K562 (cell line): ENCODE results near the gene SNRNP200. TPM values are rescaled to one million over a fixed set of nuclear protein-coding genes. Genes with fewer than 3 reads are reported as not detected.

Experiments used
- ATAC-seq: fragments of 200-7000 bp; cut with Tn5 transposase; 3 replicates; pipeline ENCODE4 v1.9.1; 2020; ENCODE audit warnings: moderate library complexity
- BruUV-seq: library from RNA; stranded (reverse); fragments of 400-500 nt; replicated peaks from 2 replicates; lab custom pipeline; 2021; lab: Mats Ljungman, UMichigan
- CTCF ChIA-PET: fragments of 300-600 bp; formaldehyde crosslinking; extraction: SDS; loops from one replicate; lab custom pipeline; 2021; ENCODE audit warnings: low intra/inter-chr PET ratio; lab: Yijun Ruan, JAX
- POLR2A ChIA-PET: fragments of 300-600, 350-650 bp; sonication (Branson Sonifier 250); formaldehyde crosslinking; extraction: SDS; loops from one replicate; lab custom pipeline; 2021; ENCODE audit warnings: antibody characterized with exemption, inconsistent platforms; lab: Yijun Ruan, JAX
- DNase-seq, 4 experiments: peaks; one replicate each; pipeline versions ENCODE4 v3.0.0 to v3.0.0-alpha.2; 2011 to 2018; ENCODE audit warnings: low spot score in 3 of 4, mixed read lengths in 3 of 4; ENCODE audit errors: extremely low read depth in 1 of 4
- FAIRE-seq: peaks from 2 replicates; lab custom pipeline; 2011; peaks lifted over from hg19 to GRCh38; lab: Jason Lieb, UNC
- H2AFZ ChIP-seq: 2 replicates; pipeline ENCODE4 v1.6.0; 2011; ENCODE audit warnings: low read depth, low read length, control low read depth, inconsistent platforms
- H3K27ac ChIP-seq: fragments of 200-600 bp; 3 replicates; pipeline ENCODE4 v1.8.0; 2011; ENCODE audit warnings: low read depth, mild to moderate bottlenecking, control low read depth, inconsistent platforms, low read length, moderate library complexity, mixed read lengths; ENCODE audit errors: extremely low read depth
- H3K27me3 ChIP-seq, 2 experiments: fragments of 300-600 bp in 1 of 2; 2 replicates in 1 of 2; 3 replicates in 1 of 2; pipeline versions ENCODE4 v1.6.0 to v1.8.0; 2011; ENCODE audit warnings: inconsistent platforms in 2 of 2, low read length in 2 of 2, mild to moderate bottlenecking in 1 of 2, mixed read lengths in 1 of 2, moderate library complexity in 1 of 2; ENCODE audit not compliant: control insufficient read depth in 2 of 2, insufficient read depth in 2 of 2
- H3K36me3 ChIP-seq: fragments of 300-600 bp; 3 replicates; pipeline ENCODE4 v1.8.0; 2011; ENCODE audit warnings: mild to moderate bottlenecking, low read length, inconsistent platforms; ENCODE audit not compliant: control insufficient read depth, insufficient read depth
- H3K4me1 ChIP-seq, 2 experiments: fragments of 200-600 bp in 1 of 2; replicated peaks in 1 of 2; 2 replicates in 1 of 2; 3 replicates in 1 of 2; pipeline versions ENCODE4 v1.5.1 to v1.8.0; 2011; ENCODE audit warnings: inconsistent platforms in 2 of 2, low read length in 2 of 2, mild to moderate bottlenecking in 1 of 2, mixed read lengths in 1 of 2, moderate library complexity in 1 of 2; ENCODE audit not compliant: control insufficient read depth in 2 of 2, insufficient read depth in 2 of 2
- H3K4me2 ChIP-seq: 2 replicates; pipeline ENCODE4 v1.6.1; 2011; ENCODE audit warnings: low read length, control low read depth, inconsistent platforms, mixed read lengths; ENCODE audit not compliant: insufficient read depth
- H3K4me3 ChIP-seq: fragments of 200-600 bp; sonication (generic), shearing (Covaris generic); 2 replicates; pipeline ENCODE4 v1.5.1; 2016; ENCODE audit warnings: control low read depth, inconsistent platforms
- H3K79me2 ChIP-seq: fragments of 200-600 bp; 3 replicates; pipeline ENCODE4 v1.8.0; 2011; ENCODE audit warnings: low read length, inconsistent platforms; ENCODE audit not compliant: control insufficient read depth, insufficient read depth
- H3K9ac ChIP-seq, 2 experiments: 2 replicates each; pipeline versions ENCODE4 v1.6.0 to v1.6.1; 2011; ENCODE audit warnings: low read depth in 2 of 2, low read length in 2 of 2, control low read depth in 1 of 2, inconsistent platforms in 1 of 2, mild to moderate bottlenecking in 1 of 2, mixed read lengths in 1 of 2; ENCODE audit not compliant: insufficient read depth in 1 of 2
- H3K9me1 ChIP-seq: one replicate; pipeline ENCODE4 v1.6.0; 2011; ENCODE audit warnings: inconsistent platforms, mild to moderate bottlenecking, low read length, moderate library complexity; ENCODE audit not compliant: control insufficient read depth, insufficient read depth
- H3K9me3 ChIP-seq: replicated peaks from 2 replicates; pipeline ENCODE4 v1.5.1; 2011; ENCODE audit warnings: low read depth, low read length, inconsistent platforms; ENCODE audit not compliant: control insufficient read depth, insufficient read depth
- H4K20me1 ChIP-seq: replicated peaks from 2 replicates; pipeline ENCODE4 v1.6.1; 2011; ENCODE audit warnings: low read length, inconsistent platforms, mixed read lengths; ENCODE audit not compliant: control insufficient read depth, insufficient read depth
- BRD4 ChIP-seq: fragments of 200-600 bp; sonication (generic); IDR thresholded peaks from 2 replicates; pipeline ENCODE4 v1.6.1; 2017; ENCODE audit warnings: inconsistent platforms
- CHD4 ChIP-seq: fragments of 200-600 bp; sonication (generic); IDR thresholded peaks from 3 replicates; pipeline ENCODE4 v1.6.1; 2012; ENCODE audit warnings: low read depth, mild to moderate bottlenecking, mixed read lengths, low read length, inconsistent platforms; ENCODE audit not compliant: insufficient read depth, insufficient replicate concordance, poor library complexity, severe bottlenecking
- CSDE1 ChIP-seq, 2 experiments: fragments of 450-650 bp; IDR thresholded peaks; 2 replicates each; pipeline ENCODE4 v1.6.1; 2016; ENCODE audit warnings: mild to moderate bottlenecking in 1 of 2
- FOXK2 ChIP-seq, 2 experiments: fragments of 450-650 bp; IDR thresholded peaks in 1 of 2; conservative IDR thresholded peaks in 1 of 2; 2 replicates each; pipeline ENCODE4 v1.6.1; 2016; ENCODE audit warnings: low read depth in 2 of 2, mild to moderate bottlenecking in 1 of 2
- HSF4 ChIP-seq: fragments of 250-450 bp; sonication (Bioruptor Pico); IDR thresholded peaks from 2 replicates; pipeline ENCODE4 v2.1.2; 2022; ENCODE audit warnings: mild to moderate bottlenecking, moderate library complexity, borderline replicate concordance
- MAFF ChIP-seq: IDR thresholded peaks from 2 replicates; pipeline ENCODE4 v1.6.1; 2012; ENCODE audit warnings: low read length, improper control_type of control experiment
- TAF9B ChIP-seq: fragments of 450-650 bp; IDR thresholded peaks from 2 replicates; pipeline ENCODE4 v1.6.1; 2018; ENCODE audit warnings: mild to moderate bottlenecking; ENCODE audit not compliant: partially characterized antibody
- TRIM28 ChIP-seq: fragments of 450-650 bp; IDR thresholded peaks from 2 replicates; pipeline ENCODE4 v1.6.1; 2017
- ZBTB40 ChIP-seq, 2 experiments: fragments of 450-650 bp in 1 of 2; sonication (generic) in 1 of 2; formaldehyde crosslinking in 1 of 2; IDR thresholded peaks; 2 replicates each; pipeline versions ENCODE4 v1.7.1 to v1.9.0; 2016 to 2022; ENCODE audit warnings: inconsistent platforms in 1 of 2, mild to moderate bottlenecking in 1 of 2, missing genetic modification reagents in 1 of 2
- ZBTB7A ChIP-seq: IDR thresholded peaks from 2 replicates; pipeline ENCODE4 v1.6.1; 2011; ENCODE audit warnings: low read depth, mild to moderate bottlenecking, low read length, moderate library complexity, borderline replicate concordance; ENCODE audit not compliant: control insufficient read depth
- ZFX ChIP-seq: sonication (generic); formaldehyde crosslinking; IDR thresholded peaks from 2 replicates; pipeline ENCODE4 v1.8.0; 2022; ENCODE audit warnings: mild to moderate bottlenecking, missing genetic modification reagents, moderate library complexity
- ZNF12 ChIP-seq: sonication (generic); formaldehyde crosslinking; IDR thresholded peaks from 2 replicates; pipeline ENCODE4 v1.4.0; 2020; ENCODE audit warnings: mild to moderate bottlenecking, missing genetic modification reagents
- WGBS: fragments of 100-300 bp; shearing (Covaris generic); methylation state at CpG from one replicate; pipeline ENCODE4 v1.1.6; 2016; ENCODE audit warnings: low coverage, mixed read lengths; ENCODE audit not compliant: insufficient coverage; ENCODE audit errors: missing lambda C conversion rate; 5-methylcytosine and 5-hydroxymethylcytosine counted together
- in situ Hi-C: fragments of 300-500 bp; cut with MboI; formaldehyde crosslinking; loops from 4 replicates; pipeline ENCODE4 v1.15.0; 2018; ENCODE audit warnings: inconsistent platforms, mixed read lengths
- intact Hi-C: fragments of 100-400 bp; cut with micrococcal nuclease; formaldehyde crosslinking; loops from 2 replicates; pipeline ENCODE4 v1.14.2; 2022
- polyA plus RNA-seq, 8 experiments: library from polyadenylated mRNA; depleted of rRNA in 4 of 8; stranded (reverse) in 5 of 8; unstranded in 3 of 8; fragments of >200 nt; fragmentation: Nextera tagmentation in 2 of 8; fragmentation: Illumina TruSeq in 1 of 8; extraction: Ambion mirVana in 2 of 8; extraction: Trizol in 1 of 8; gene quantifications; 2 replicates each; pipeline versions ENCODE4 v1.2.1 to v1.2.3, GENCODE V29; 2011 to 2014; ENCODE audit warnings: inconsistent platforms in 1 of 8, missing spikeins in 1 of 8
- total RNA-seq, 7 experiments: library from RNA; depleted of rRNA in 6 of 7; stranded (reverse); fragments of >200 nt in 6 of 7; fragmentation: Illumina TruSeq in 2 of 7; extraction: Trizol in 2 of 7; gene quantifications; 2 replicates each; pipeline versions ENCODE4 v1.2.1 to v1.2.3, GENCODE V29; 2011 to 2021; ENCODE audit warnings: low replicate concordance in 1 of 7

The SNRNP200 gene
- total and polyA plus RNA-seq, 9 of the 15 experiments (the other 6 are each of a cell fraction or from before 2014, with no cell fraction given) = 76.1 to 231 (median 155) TPM

DNA sequence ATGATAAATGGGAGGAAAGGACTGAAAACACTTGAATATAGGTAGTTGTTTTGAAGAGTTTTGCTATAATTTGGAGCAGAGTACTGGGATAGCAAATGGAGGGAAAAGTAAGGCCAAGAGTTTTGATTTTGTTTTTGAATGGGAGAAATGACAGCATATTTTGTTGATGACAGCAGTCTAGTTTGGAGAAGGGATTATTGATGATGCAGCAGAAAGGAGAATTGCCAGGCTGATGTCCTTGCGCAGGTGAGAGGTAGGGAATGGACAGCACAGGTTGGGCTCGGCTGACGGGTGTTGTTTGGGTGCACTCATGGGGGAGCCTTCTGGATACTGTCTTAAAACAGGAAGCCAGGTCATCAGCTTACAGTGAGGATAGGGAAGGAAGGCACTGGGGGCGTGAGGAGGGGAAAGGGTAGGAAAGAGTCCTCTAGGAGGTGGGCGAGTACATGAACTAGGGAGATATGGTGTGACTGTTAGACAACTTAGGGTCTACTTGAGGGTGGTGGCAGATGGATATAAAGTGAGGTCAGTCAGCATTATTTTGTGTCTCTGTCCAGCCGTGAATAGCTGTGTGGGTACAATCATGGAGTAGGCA lies 40.6 kb upstream of the SNRNP200 start (continued):
- TF ChIP-seq MAFF = peak; percentile 26; the same call in 1 of the 2 replicates
- TF ChIP-seq HSF4 (CRISPR knock-in tag) = no peak
- TF ChIP-seq CSDE1 (IDR thresholded peaks at IDR 0.05) = no peak
- TF ChIP-seq TAF9B = no peak

DNA sequence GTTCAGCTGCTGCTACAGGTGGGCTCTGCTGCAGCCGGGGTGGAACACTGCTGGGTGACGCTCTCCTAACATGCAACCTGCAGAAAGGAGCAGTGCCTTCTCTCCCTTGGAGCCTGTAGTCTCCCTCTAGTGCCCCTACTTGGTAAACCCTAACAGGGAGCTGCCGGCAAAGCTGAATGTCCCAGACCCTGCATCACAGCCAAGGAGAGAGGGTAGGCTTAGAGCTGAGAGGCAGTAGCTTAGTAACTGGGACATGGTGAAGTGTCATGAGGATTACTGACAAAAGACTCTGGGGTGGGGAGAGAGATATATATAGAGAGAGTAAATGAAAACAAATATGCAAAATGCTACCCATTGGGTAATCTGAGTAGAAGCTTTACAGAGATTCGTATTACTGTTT lies 40.1 kb upstream of the SNRNP200 start:
- no peak overlapping the region for H3K27ac ChIP-seq
- in situ Hi-C loops (no loop called here), intact Hi-C loops (no loop called here)
- H3K36me3 ChIP-seq = peaks cover 94% of the 10 kb centered on the region
- H4K20me1 ChIP-seq = peaks cover 5% of the 10 kb centered on the region
- ChIA-PET POLR2A (interaction anchor here (0.6 to 1.3 kb wide), 3 partner anchors 10 to 1487 kb away, joined by 3 to 7 read pairs (median 4); partner anchors contain the start of gene NCAPH), CTCF (no interaction called here)
- no peaks in the 10 kb centered on the region for H3K27me3 ChIP-seq
- peaks cover 6 to 20% of the 10 kb centered on the region in 2 experiments for H3K4me1 ChIP-seq
- ATAC-seq = peak; percentile 73
- no peaks in the 10 kb centered on the region for H3K9me3 ChIP-seq
- no peak overlapping the region for H3K9ac ChIP-seq
- no TSS peak for BruUV-seq
- 77% methylated on average over 3 of the region's 4 CpGs for WGBS
- H3K9me1 ChIP-seq = no peaks in the 10 kb centered on the region
- H3K4me3 ChIP-seq = no peak overlapping the region
- H2AFZ ChIP-seq = no peak overlapping the region
- no peak for DNase-seq
- no peak for FAIRE-seq
- H3K4me2 ChIP-seq = no peak overlapping the region
- peaks cover 26% of the 10 kb centered on the region for H3K79me2 ChIP-seq
- TF ChIP-seq ZFX (CRISPR knock-in tag) (no peak), ZBTB7A (no peak), TRIM28 (no peak), FOXK2 (conservative IDR thresholded peaks at IDR 0.05 in 1 of 2, IDR thresholded peaks at IDR 0.05 in 1 of 2; ENCODE audit: low read depth in 2 of 2) (no peak), CHD4 (no peak), ZBTB40 (IDR thresholded peaks at IDR 0.05) (no peak), ZBTB40 (CRISPR knock-in tag; IDR thresholded peaks at IDR 0.05) (no peak), ZNF12 (CRISPR knock-in tag) (no peak), BRD4 (no peak)
